AG04449 (cell line): ENCODE data around the gene EGFLAM.

Experiments
- CTCF ChIA-PET: fragments of 350-600 bp; formaldehyde crosslinking; extraction: SDS; loops from one replicate; lab custom pipeline; 2021; ENCODE audit warnings: antibody characterized with exemption; lab: Yijun Ruan, JAX
- POLR2A ChIA-PET: fragments of 400-600, 350-600 bp; formaldehyde crosslinking; extraction: SDS; loops from one replicate; lab custom pipeline; 2020; ENCODE audit warnings: antibody characterized with exemption, inconsistent platforms; lab: Yijun Ruan, JAX
- DNase-seq: peaks from one replicate; pipeline ENCODE4 v3.0.0-alpha.2; 2010; ENCODE audit warnings: low read depth, low spot score
- H3K4me3 ChIP-seq: 2 replicates; pipeline ENCODE4 v1.5.1; 2011; ENCODE audit warnings: low read depth, mild to moderate bottlenecking, control low read depth, low read length
- CTCF ChIP-seq: IDR thresholded peaks from one replicate; pipeline ENCODE4 v1.5.1; 2011; ENCODE audit warnings: mild to moderate bottlenecking, moderate library complexity, low read length, control low read depth, inconsistent platforms; ENCODE audit not compliant: insufficient read depth; ENCODE audit errors: missing control alignments

EGFLAM gene

GRCh38 chr5:38249301-38249700 lies 9.1 kb upstream of the EGFLAM start:
- POLR2A ChIA-PET = no interaction called here
- CTCF ChIA-PET = interaction anchor here (4.4 kb wide), 1 partner anchor 16 kb away, joined by 22 read pairs; no protein-coding TSS in a partner anchor

GRCh38 chr5:38249812-38250211 lies 8.5 kb upstream of the EGFLAM start:
- ChIA-PET POLR2A (no interaction called here), CTCF (interaction anchor here (4.4 kb wide), 1 partner anchor 15 kb away, joined by 22 read pairs; no protein-coding TSS in a partner anchor)
- no peak for TF ChIP-seq CTCF
- no peak overlapping the region for H3K4me3 ChIP-seq
- DNase-seq = no peak

More at GRCh38 chr5:38249301-38249700, 9.1 kb upstream of the EGFLAM start:
- no peak overlapping the region for H3K4me3 ChIP-seq
- DNase-seq = no peak
- no peak for TF ChIP-seq CTCF

GRCh38 chr5:38250763-38251448 lies 7.5 kb upstream of the EGFLAM start:
- CTCF ChIA-PET = interaction anchor here (4.4 kb wide), 1 partner anchor 14 kb away, joined by 22 read pairs; no protein-coding TSS in a partner anchor
- POLR2A ChIA-PET = no interaction called here
- TF ChIP-seq CTCF = no peak
- no peak overlapping the region for H3K4me3 ChIP-seq
- DNase-seq = no peak

- H3K4me3 ChIP-seq = no peak overlapping the region
- CTCF ChIA-PET = no interaction called here
- no peak for DNase-seq
- no peak for TF ChIP-seq CTCF
- POLR2A ChIA-PET = no interaction called here
Measured at GRCh38 chr5:38253759-38254158, 4.6 kb upstream of the EGFLAM start.

GRCh38 chr5:38257308-38258041 lies 884 bp upstream of the EGFLAM start:
- POLR2A ChIA-PET = no interaction called here
- H3K4me3 ChIP-seq = no peak overlapping the region
- CTCF ChIA-PET = no interaction called here
- no peak for TF ChIP-seq CTCF
- no peak for DNase-seq

- POLR2A ChIA-PET = no interaction called here
Measured at GRCh38 chr5:38258042-38258318, 379 bp upstream of the EGFLAM start.

More at GRCh38 chr5:38258042-38258318, 379 bp upstream of the EGFLAM start:
- no peak for TF ChIP-seq CTCF
- CTCF ChIA-PET = no interaction called here
- DNase-seq = no peak
- peak overlapping the region; percentile 29; the same call in 1 of the 2 replicates for H3K4me3 ChIP-seq
